Body of pancreas (tissue), 4 donors: Measurements from ENCODE around the gene FKBP2. TPM values are rescaled to one million over a fixed set of nuclear protein-coding genes. Genes with fewer than 3 reads are reported as not detected.

ENCODE experiments used
- ATAC-seq: fragments of 150-250 bp; one replicate; pipeline ENCODE4 v1.9.1; 2016
- DNase-seq, 4 donors: peaks; one replicate each; pipeline ENCODE4 v3.0.0-alpha.2; 2019
- H3K27ac ChIP-seq, 4 donors: fragments of 200-600 bp; sonication (generic); 1 replicate in 3 of 4; 2 replicates in 1 of 4; pipeline versions ENCODE4 v1.5.1 to v1.6.1; 2016 to 2019; ENCODE audit warnings: mild to moderate bottlenecking in 1 of 4, mixed read lengths in 1 of 4, moderate library complexity in 1 of 4
- H3K27me3 ChIP-seq, 2 donors: fragments of 200-600 bp; sonication (generic); one replicate each; pipeline ENCODE4 v1.6.0; 2016; ENCODE audit warnings: mild to moderate bottlenecking in 1 of 2
- H3K36me3 ChIP-seq, 2 donors: fragments of 200-600 bp; sonication (generic); replicated peaks in 1 of 2; 2 replicates each; pipeline ENCODE4 v1.5.1; 2016; ENCODE audit warnings: low read depth in 2 of 2; ENCODE audit not compliant: insufficient read depth in 1 of 2
- H3K4me1 ChIP-seq: fragments of 200-600 bp; sonication (generic); one replicate; pipeline ENCODE4 v1.6.0; 2016
- H3K4me3 ChIP-seq, 2 donors: fragments of 200-600 bp; sonication (generic); 1 replicate in 1 of 2; 2 replicates in 1 of 2; pipeline ENCODE4 v1.5.1; 2016 to 2019
- H3K9me3 ChIP-seq, 3 donors: fragments of 200-600 bp; sonication (generic); 1 replicate in 2 of 3; 2 replicates in 1 of 3; pipeline ENCODE4 v1.5.1; 2016
- POLR2A ChIP-seq, 3 donors: fragments of 450-650 bp; IDR thresholded peaks; one replicate each; pipeline ENCODE4 v1.6.1; 2016; ENCODE audit warnings: antibody characterized with exemption in 3 of 3, mild to moderate bottlenecking in 2 of 3
- WGBS, 2 donors: methylation state at CpG; one replicate each; pipeline ENCODE4 v1.1.5; 2017; 5-methylcytosine and 5-hydroxymethylcytosine counted together
- intact Hi-C: fragments of 100-400 bp; cut with DNase I; formaldehyde crosslinking; loops from one replicate; pipeline ENCODE4 v1.15.1; 2023
- total RNA-seq, 2 donors: library from RNA; depleted of rRNA; stranded (reverse); fragments of >200 nt; gene quantifications; one replicate each; pipeline ENCODE4 v1.1.0, GENCODE V29; 2016
- TF ChIP-seq, protein P1 (sequence below), 7 experiments: fragments of 450-650 bp in 4 of 7; fragments of 200-600 bp in 3 of 7; sonication (generic) in 3 of 7; IDR thresholded peaks; one replicate each; pipeline ENCODE4 v1.5.1; 2016 to 2019; ENCODE audit warnings: antibody characterized with exemption in 7 of 7

FKBP2 gene
- total RNA-seq, 2 donors from 2014 or later = 42.0 to 92.6 TPM

DNA sequence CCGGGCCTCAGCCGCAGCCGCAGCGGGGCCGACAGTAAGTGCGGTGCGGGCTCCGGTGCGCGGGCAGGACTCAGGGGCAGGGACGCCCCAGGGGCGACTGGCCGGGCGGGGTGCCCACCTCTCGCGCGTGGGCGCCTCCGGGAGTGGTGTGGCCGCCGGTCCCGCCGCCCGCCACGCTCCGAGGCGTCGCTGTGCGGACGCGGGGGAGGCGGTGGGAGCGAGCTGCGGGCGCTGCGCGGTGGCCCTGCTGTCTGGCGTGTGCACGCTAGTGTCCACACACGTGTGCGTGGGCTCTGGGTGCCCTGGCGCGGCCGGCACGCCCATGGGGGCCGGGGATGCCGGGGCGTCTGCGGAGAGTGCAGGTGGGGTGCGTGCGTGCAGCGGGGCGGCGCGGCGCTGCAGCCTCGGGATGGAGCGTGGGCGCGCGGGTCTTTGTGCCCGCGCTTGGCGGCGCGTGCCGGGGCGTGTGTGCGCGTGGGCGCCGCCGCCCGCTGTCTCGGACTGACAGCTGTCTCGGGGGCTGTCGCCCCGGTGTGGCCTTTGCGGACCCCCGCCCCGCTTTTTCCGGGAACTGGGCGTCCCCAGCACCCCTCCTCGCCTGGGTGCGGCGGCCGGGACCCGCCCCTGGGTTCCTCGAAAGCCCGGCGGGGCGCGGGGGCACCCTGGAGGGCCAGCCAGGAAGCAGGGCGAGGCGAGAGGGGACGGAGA, 51.0 kb downstream of the FKBP2 start:
- peak; percentile 23 for ATAC-seq
- H3K27ac ChIP-seq = no peak overlapping the region
- peaks cover 16% of the 10 kb centered on the region for H3K4me1 ChIP-seq
- H3K4me3 ChIP-seq = no peak overlapping the region
- H3K27me3 ChIP-seq = peaks cover 0 to 25% of the 10 kb centered on the region in 2 donors
- no peak for DNase-seq
- TF ChIP-seq, protein P1, sequence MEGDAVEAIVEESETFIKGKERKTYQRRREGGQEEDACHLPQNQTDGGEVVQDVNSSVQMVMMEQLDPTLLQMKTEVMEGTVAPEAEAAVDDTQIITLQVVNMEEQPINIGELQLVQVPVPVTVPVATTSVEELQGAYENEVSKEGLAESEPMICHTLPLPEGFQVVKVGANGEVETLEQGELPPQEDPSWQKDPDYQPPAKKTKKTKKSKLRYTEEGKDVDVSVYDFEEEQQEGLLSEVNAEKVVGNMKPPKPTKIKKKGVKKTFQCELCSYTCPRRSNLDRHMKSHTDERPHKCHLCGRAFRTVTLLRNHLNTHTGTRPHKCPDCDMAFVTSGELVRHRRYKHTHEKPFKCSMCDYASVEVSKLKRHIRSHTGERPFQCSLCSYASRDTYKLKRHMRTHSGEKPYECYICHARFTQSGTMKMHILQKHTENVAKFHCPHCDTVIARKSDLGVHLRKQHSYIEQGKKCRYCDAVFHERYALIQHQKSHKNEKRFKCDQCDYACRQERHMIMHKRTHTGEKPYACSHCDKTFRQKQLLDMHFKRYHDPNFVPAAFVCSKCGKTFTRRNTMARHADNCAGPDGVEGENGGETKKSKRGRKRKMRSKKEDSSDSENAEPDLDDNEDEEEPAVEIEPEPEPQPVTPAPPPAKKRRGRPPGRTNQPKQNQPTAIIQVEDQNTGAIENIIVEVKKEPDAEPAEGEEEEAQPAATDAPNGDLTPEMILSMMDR (IDR thresholded peaks at IDR 0.05) = no peak
- no peak for TF ChIP-seq POLR2A (IDR thresholded peaks at IDR 0.05)
- H3K36me3 ChIP-seq = no peaks in the 10 kb centered on the region
- no peaks in the 10 kb centered on the region for H3K9me3 ChIP-seq
- 1 to 6% methylated on average over 7 to 96 of the region's 96 CpGs for WGBS, 2 donors
- intact Hi-C loops = no loop called here

DNA sequence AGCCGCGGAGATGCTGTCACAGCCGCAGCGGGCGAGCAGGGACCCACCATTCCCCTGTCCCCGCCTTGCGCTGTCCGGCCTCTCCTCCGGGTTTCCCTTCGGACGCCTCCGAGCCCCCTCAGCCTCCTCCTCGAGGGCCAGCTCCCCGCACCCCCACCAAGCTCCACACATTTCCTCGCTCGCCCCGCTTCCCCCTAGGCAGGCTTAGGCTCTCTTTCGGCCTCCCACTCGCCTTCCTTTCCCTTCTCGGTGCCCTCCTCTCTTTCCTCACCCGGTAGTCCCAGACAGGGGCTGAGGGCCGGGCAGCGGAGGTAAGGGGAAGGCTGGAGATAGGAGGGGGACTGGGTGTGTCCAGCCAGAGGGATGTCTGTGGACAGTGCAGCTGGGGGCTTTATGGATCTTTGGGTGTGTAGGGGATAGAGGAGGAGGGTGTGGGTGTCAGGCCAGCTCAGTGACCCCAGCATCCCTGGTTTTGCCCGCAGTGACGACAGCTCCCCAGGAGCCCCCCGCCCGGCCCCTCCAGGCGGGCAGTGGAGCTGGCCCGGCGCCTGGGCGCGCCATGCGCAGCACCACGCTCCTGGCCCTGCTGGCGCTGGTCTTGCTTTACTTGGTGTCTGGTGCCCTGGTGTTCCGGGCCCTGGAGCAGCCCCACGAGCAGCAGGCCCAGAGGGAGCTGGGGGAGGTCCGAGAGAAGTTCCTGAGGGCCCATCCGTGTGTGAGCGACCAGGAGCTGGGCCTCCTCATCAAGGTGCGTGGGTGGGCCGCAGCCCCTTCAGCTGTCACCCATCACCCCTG, 51.8 kb downstream of the FKBP2 start:
- no peaks in the 10 kb centered on the region for H3K9me3 ChIP-seq
- WGBS, 2 donors = 36% methylated on average over 31 to 36 of the region's 42 CpGs
- TF ChIP-seq, protein P1 (IDR thresholded peaks at IDR 0.05) = no peak
- TF ChIP-seq POLR2A (IDR thresholded peaks at IDR 0.05) = no peak
- H3K4me3 ChIP-seq = no peak overlapping the region
- intact Hi-C loops = no loop called here
- peaks cover 0 to 33% of the 10 kb centered on the region in 2 donors for H3K27me3 ChIP-seq
- H3K4me1 ChIP-seq = peaks cover 16% of the 10 kb centered on the region
- no peak overlapping the region for H3K27ac ChIP-seq
- no peak for DNase-seq
- no peak for ATAC-seq
- no peaks in the 10 kb centered on the region for H3K36me3 ChIP-seq

Other genes starting within 250 kb of the FKBP2 start
- gene FLRT1, start 205.2 kb upstream of the FKBP2 start, total RNA-seq = under 1 TPM in 1 of 2 donors, not detected in 1; 0.26 TPM
- 10 to 100 TPM; 24.7 to 65.4 TPM for gene MACROD1, start 75.0 kb upstream of the FKBP2 start, total RNA-seq
- 10 to 100 TPM; 35.8 to 63.6 TPM for gene STIP1, start 54.9 kb upstream of the FKBP2 start, total RNA-seq
- gene FERMT3, start 34.4 kb upstream of the FKBP2 start, total RNA-seq = 1 to 10 TPM; 8.6 to 9.1 TPM
- gene TRPT1, start 14.9 kb upstream of the FKBP2 start, total RNA-seq = 10 to 100 TPM; 56.3 to 75.2 TPM
- gene NUDT22, start 14.8 kb upstream of the FKBP2 start, total RNA-seq = 10 to 100 TPM; 45.9 to 73.5 TPM
- 10 to 100 TPM; 23.6 to 56.7 TPM for gene DNAJC4, start 10.5 kb upstream of the FKBP2 start, total RNA-seq
- gene VEGFB, start 6.5 kb upstream of the FKBP2 start, total RNA-seq = 100 to 1,000 TPM in 1 of 2 donors, 10 to 100 TPM in 1; 32.4 to 108 TPM
- 100 to 1,000 TPM in 1 of 2 donors, 10 to 100 TPM in 1; 87.7 to 112 TPM for gene PPP1R14B, start 5.8 kb downstream of the FKBP2 start, total RNA-seq
- 10 to 100 TPM; 13.8 to 14.5 TPM for gene PLCB3, start 10.4 kb downstream of the FKBP2 start, total RNA-seq
- gene BAD, start 43.6 kb downstream of the FKBP2 start, total RNA-seq = 10 to 100 TPM; 51.1 to 85.9 TPM
- 10 to 100 TPM in 1 of 2 donors, 1 to 10 TPM in 1; 4.4 to 19.4 TPM for gene GPR137, start 44.8 kb downstream of the FKBP2 start, total RNA-seq
- not detected for gene KCNK4, start 50.2 kb downstream of the FKBP2 start, total RNA-seq
- 1 to 10 TPM in 1 of 2 donors, not detected in 1; 2.3 TPM for gene CATSPERZ, start 59.3 kb downstream of the FKBP2 start, total RNA-seq
- gene ESRRA, start 64.4 kb downstream of the FKBP2 start, total RNA-seq = 10 to 100 TPM; 51.7 to 63.8 TPM
- 100 to 1,000 TPM; 170 to 223 TPM for gene TRMT112, start 76.5 kb downstream of the FKBP2 start, total RNA-seq
- gene PRDX5, start 77.0 kb downstream of the FKBP2 start, total RNA-seq = 100 to 1,000 TPM; 108 to 224 TPM
- gene CCDC88B, start 99.1 kb downstream of the FKBP2 start, total RNA-seq = 10 to 100 TPM in 1 of 2 donors, 1 to 10 TPM in 1; 8.8 to 16.2 TPM
- gene RPS6KA4, start 118.1 kb downstream of the FKBP2 start, total RNA-seq = 10 to 100 TPM; 13.0 to 22.7 TPM